ENCODE measurements around the gene ADCY9.
"Not testable (repeated sequence)": the region's sequence is repeated elsewhere in the genome, so short reads cannot be mapped to it uniquely, and the experiment has no call there.

Gene ADCY9

GRCh38 chr16:3966681-3967080, 149.6 kb downstream of the ADCY9 start:
- DNase-seq: no peak

- DNase-seq: no peak
These were observed 150.3 kb downstream of the ADCY9 start for GRCh38 chr16:3965781-3966582.

GRCh38 chr16:3965306-3965705, 150.9 kb downstream of the ADCY9 start:
- DNase-seq: no peak

- no peak for DNase-seq
These were observed 151.5 kb downstream of the ADCY9 start for GRCh38 chr16:3964686-3965290.

GRCh38 chr16:3963886-3964685, 152.2 kb downstream of the ADCY9 start:
- no peak for DNase-seq

GRCh38 chr16:3963203-3963602, 153.0 kb downstream of the ADCY9 start:
- DNase-seq: no peak

- no peak for DNase-seq
These were observed 154.8 kb downstream of the ADCY9 start for GRCh38 chr16:3961449-3961849.

GRCh38 chr16:3959926-3960590, 156.2 kb downstream of the ADCY9 start:
- DNase-seq: not testable (repeated sequence)

- no peak for DNase-seq
These were observed 157.1 kb downstream of the ADCY9 start for GRCh38 chr16:3959148-3959547.

- no peak for DNase-seq
These were observed 158.8 kb downstream of the ADCY9 start for GRCh38 chr16:3957344-3957980.

- no peak for DNase-seq
These were observed 161.8 kb downstream of the ADCY9 start for GRCh38 chr16:3954411-3954921.

GRCh38 chr16:3953728-3954410, 162.4 kb downstream of the ADCY9 start:
- DNase-seq: no peak

- no peak for DNase-seq
These were observed 163.5 kb downstream of the ADCY9 start for GRCh38 chr16:3952737-3953131.

- no peak for DNase-seq
These were observed 164.1 kb downstream of the ADCY9 start for GRCh38 chr16:3951861-3952736.

- DNase-seq: not testable (repeated sequence)
These were observed 164.9 kb downstream of the ADCY9 start for GRCh38 chr16:3951380-3951779.

GRCh38 chr16:3950343-3951193, 165.7 kb downstream of the ADCY9 start:
- peak; percentile 26 for DNase-seq

- no peak for DNase-seq
These were observed 166.3 kb downstream of the ADCY9 start for GRCh38 chr16:3949946-3950342.

- no peak for DNase-seq
These were observed 167.0 kb downstream of the ADCY9 start for GRCh38 chr16:3949287-3949686.

GRCh38 chr16:3948378-3948995, 167.8 kb downstream of the ADCY9 start:
- no peak for DNase-seq
